Stomach (tissue), 4 donors: ENCODE measurements around the gene PGD.

Experiments used
- CTCF ChIP-seq, 7 experiments: fragments of 450-650 bp in 4 of 7; fragments of 200-600 bp in 3 of 7; sonication (generic) in 3 of 7; IDR thresholded peaks; one replicate each; pipeline ENCODE4 v1.5.1; 2016 to 2019; ENCODE audit warnings: antibody characterized with exemption in 7 of 7, control low read depth in 2 of 7, mild to moderate bottlenecking in 1 of 7
- EP300 ChIP-seq: sonication (generic); formaldehyde crosslinking; IDR thresholded peaks from one replicate; pipeline ENCODE4 v1.6.1; 2017; ENCODE audit warnings: antibody characterized with exemption
- POLR2A ChIP-seq, 4 donors: fragments of 450-650 bp; IDR thresholded peaks; one replicate each; pipeline ENCODE4 v1.6.1; 2016; ENCODE audit warnings: antibody characterized with exemption in 4 of 4, control low read depth in 2 of 4, mild to moderate bottlenecking in 1 of 4, moderate library complexity in 1 of 4

GRCh38 chr1:10384219-10384618, 14.6 kb upstream of the PGD start:
- TF ChIP-seq CTCF (IDR thresholded peaks at IDR 0.05) (no peak), POLR2A (IDR thresholded peaks at IDR 0.05) (no peak), EP300 (no peak)
